Progenitor cell of endocrine pancreas (in vitro differentiated cells): ENCODE data around the gene HMX1. TPM values are rescaled to one million over a fixed set of nuclear protein-coding genes. Genes with fewer than 3 reads are reported as not detected.

Source experiments
- DNase-seq: peaks from one replicate; pipeline ENCODE4 v3.0.0; 2021; ENCODE audit warnings: low spot score; ENCODE audit not compliant: unreplicated experiment
- H3K27ac Mint-ChIP-seq: 2 replicates; pipeline ENCODE4 v1.8.0; 2021; ENCODE audit warnings: mild to moderate bottlenecking, moderate library complexity, mixed read lengths
- H3K27me3 Mint-ChIP-seq: 2 replicates; pipeline ENCODE4 v1.8.0; 2021; ENCODE audit warnings: mixed read lengths
- H3K36me3 Mint-ChIP-seq: 2 replicates; pipeline ENCODE4 v1.8.0; 2022; ENCODE audit warnings: mixed read lengths; ENCODE audit not compliant: insufficient read depth
- H3K4me1 Mint-ChIP-seq: 2 replicates; pipeline ENCODE4 v1.8.0; 2021; ENCODE audit warnings: low read depth, mixed read lengths
- H3K4me3 Mint-ChIP-seq: 2 replicates; pipeline ENCODE4 v1.8.0; 2021; ENCODE audit warnings: low read depth, mild to moderate bottlenecking, moderate library complexity, mixed read lengths
- H3K9me3 Mint-ChIP-seq: 2 replicates; pipeline ENCODE4 v1.8.0; 2021; ENCODE audit warnings: low read depth, mixed read lengths
- total RNA-seq: library from RNA; stranded (reverse); gene quantifications from 2 replicates; pipeline ENCODE4 v1.2.1, GENCODE V29; 2021
- TF ChIP-seq, protein P1 (sequence below): fragments of 200-600 bp; sonication (generic); IDR thresholded peaks from one replicate; pipeline ENCODE4 v1.5.0; 2021; ENCODE audit warnings: antibody characterized with exemption, mild to moderate bottlenecking; ENCODE audit not compliant: unreplicated experiment

The HMX1 gene
- total RNA-seq, 1 donor from 2014 or later: 0.65 TPM

GRCh38 chr4:8914461-8915171, 43.0 kb upstream of the HMX1 start:
- H3K36me3 Mint-ChIP-seq: no peaks in the 10 kb centered on the region
- H3K27ac Mint-ChIP-seq: no peak overlapping the region
- H3K4me1 Mint-ChIP-seq: no peaks in the 10 kb centered on the region
- no peaks in the 10 kb centered on the region for H3K9me3 Mint-ChIP-seq
- H3K27me3 Mint-ChIP-seq: peaks cover 33% of the 10 kb centered on the region
- H3K4me3 Mint-ChIP-seq: no peak overlapping the region
- peak; percentile 6 for DNase-seq
- TF ChIP-seq, protein P1, sequence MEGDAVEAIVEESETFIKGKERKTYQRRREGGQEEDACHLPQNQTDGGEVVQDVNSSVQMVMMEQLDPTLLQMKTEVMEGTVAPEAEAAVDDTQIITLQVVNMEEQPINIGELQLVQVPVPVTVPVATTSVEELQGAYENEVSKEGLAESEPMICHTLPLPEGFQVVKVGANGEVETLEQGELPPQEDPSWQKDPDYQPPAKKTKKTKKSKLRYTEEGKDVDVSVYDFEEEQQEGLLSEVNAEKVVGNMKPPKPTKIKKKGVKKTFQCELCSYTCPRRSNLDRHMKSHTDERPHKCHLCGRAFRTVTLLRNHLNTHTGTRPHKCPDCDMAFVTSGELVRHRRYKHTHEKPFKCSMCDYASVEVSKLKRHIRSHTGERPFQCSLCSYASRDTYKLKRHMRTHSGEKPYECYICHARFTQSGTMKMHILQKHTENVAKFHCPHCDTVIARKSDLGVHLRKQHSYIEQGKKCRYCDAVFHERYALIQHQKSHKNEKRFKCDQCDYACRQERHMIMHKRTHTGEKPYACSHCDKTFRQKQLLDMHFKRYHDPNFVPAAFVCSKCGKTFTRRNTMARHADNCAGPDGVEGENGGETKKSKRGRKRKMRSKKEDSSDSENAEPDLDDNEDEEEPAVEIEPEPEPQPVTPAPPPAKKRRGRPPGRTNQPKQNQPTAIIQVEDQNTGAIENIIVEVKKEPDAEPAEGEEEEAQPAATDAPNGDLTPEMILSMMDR: no peak

DNA sequence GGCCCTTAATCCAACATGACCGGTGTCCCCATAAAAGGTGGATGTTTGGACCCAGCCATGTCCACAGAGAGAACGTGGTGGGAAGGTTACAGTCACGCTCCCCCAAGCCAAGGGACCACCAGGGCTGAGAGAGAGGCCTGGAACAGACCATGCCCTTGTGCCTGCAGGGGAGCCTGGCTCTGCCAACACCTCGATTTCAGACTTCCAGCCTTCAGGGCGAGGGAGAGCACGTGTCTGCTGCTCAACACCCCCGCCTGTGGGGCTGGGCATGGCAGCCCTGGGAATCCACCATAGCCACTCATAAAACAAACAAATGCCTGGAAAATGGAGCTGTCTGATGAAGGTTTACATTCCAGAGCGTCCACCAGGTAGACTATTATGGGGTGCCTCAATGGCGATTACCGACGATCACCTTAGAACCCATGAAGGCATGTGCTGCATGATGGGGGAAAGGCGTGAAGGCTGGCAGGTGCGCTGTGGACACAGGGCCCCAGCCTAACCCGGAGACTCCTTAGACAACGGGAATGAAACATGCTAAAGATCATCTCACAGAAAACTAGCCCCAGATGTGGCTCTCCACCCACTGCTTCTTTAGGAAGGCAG, 42.3 kb upstream of the HMX1 start:
- TF ChIP-seq, protein P1: no peak
- H3K36me3 Mint-ChIP-seq: no peaks in the 10 kb centered on the region
- H3K27me3 Mint-ChIP-seq: peaks cover 30% of the 10 kb centered on the region
- H3K4me3 Mint-ChIP-seq: no peak overlapping the region
- H3K27ac Mint-ChIP-seq: no peak overlapping the region
- DNase-seq: peak; percentile 3
- H3K9me3 Mint-ChIP-seq: no peaks in the 10 kb centered on the region
- no peaks in the 10 kb centered on the region for H3K4me1 Mint-ChIP-seq

DNA sequence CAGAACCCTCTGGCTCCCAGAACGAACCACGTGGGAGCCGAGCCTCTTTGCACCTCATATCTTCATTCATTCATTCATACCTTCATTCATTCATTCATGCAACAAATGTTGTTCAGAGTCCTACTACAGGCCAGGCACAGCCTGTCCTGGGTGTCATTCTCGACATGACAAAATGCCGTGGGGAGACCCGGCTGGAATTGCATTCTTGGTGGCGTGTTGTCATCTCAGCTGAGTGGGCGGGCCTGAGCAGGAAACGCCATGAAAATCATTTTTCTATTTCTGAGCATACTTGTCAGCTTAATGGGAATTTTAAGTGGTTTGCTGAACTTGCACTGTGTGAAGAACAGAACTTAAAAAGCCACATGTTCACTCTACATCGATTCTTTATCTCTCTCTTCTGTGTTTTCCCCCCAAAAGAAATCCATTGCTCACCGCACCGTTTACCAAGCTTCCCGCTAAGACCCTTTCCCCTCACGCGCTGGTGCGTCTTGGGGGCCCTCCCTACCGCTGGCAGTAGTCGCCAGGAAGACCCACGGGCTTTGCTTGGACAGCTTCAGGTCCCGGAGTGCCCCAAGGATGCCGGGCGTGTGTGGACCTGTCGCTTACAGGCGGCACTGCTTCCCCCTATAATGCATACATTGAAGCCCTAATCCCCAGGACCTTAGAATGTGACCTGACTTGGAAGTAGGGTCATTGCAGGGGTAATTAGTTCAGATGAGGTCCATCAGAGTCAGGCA, 41.6 kb upstream of the HMX1 start:
- Mint-ChIP-seq H3K4me1 (no peaks in the 10 kb centered on the region), H3K27me3 (peaks cover 29% of the 10 kb centered on the region), H3K4me3 (no peak overlapping the region), H3K9me3 (no peaks in the 10 kb centered on the region), H3K36me3 (no peaks in the 10 kb centered on the region), H3K27ac (no peak overlapping the region)
- peak; percentile 5 for DNase-seq
- TF ChIP-seq, protein P1: no peak

DNA sequence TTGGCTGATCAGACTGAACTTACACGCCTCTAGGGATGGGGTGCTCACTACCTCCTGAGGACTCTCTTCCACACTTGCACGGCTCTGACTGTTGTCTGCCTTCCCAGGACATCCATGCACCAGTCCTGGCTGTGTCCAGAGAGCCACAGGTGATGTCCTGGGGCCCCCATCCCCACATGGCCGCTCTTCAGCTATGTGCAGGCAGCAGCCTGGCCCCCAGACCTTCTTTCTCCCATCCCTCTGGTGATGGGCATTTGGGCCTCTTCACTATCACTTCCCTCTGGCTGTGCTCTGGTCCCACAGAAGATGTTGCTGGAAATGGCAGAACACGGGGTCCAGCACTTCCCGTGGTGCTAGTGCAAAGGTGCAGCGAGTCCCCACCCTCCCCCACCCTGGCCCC, 40.9 kb upstream of the HMX1 start:
- H3K27me3 Mint-ChIP-seq: peaks cover 26% of the 10 kb centered on the region
- peak; percentile 4 for DNase-seq

GRCh38 chr4:8912089-8912455, 40.4 kb upstream of the HMX1 start:
- no peaks in the 10 kb centered on the region for H3K36me3 Mint-ChIP-seq
- DNase-seq: no peak

More for the DNA sequence above, 40.9 kb upstream of the HMX1 start:
- Mint-ChIP-seq H3K27ac (no peak overlapping the region), H3K4me3 (no peak overlapping the region), H3K9me3 (no peaks in the 10 kb centered on the region), H3K4me1 (no peaks in the 10 kb centered on the region), H3K36me3 (no peaks in the 10 kb centered on the region)
- TF ChIP-seq, protein P1: no peak

More at GRCh38 chr4:8912089-8912455, 40.4 kb upstream of the HMX1 start:
- H3K27me3 Mint-ChIP-seq: peaks cover 26% of the 10 kb centered on the region
- H3K4me3 Mint-ChIP-seq: no peak overlapping the region
- H3K27ac Mint-ChIP-seq: no peak overlapping the region
- H3K9me3 Mint-ChIP-seq: no peaks in the 10 kb centered on the region
- TF ChIP-seq, protein P1: no peak
- H3K4me1 Mint-ChIP-seq: no peaks in the 10 kb centered on the region
